H9 (cell line): ENCODE measurements around the gene LIMA1. TPM values are rescaled to one million over a fixed set of nuclear protein-coding genes. Genes with fewer than 3 reads are reported as not detected.

Experiments used
- DNase-seq: peaks from one replicate; pipeline ENCODE4 v3.0.0-alpha.2; 2017
- H2AFZ ChIP-seq: one replicate; pipeline ENCODE4 v1.6.1; 2013; ENCODE audit warnings: mild to moderate bottlenecking, low read length, control low read depth, moderate library complexity
- H2AK5ac ChIP-seq: 2 replicates; pipeline ENCODE4 v1.6.1; 2013; ENCODE audit warnings: low read length, control low read depth, mixed read lengths; ENCODE audit not compliant: insufficient read length
- H2BK120ac ChIP-seq: one replicate; pipeline ENCODE4 v1.6.1; 2013; ENCODE audit warnings: low read depth, mild to moderate bottlenecking, low read length, control low read depth, inconsistent platforms; ENCODE audit not compliant: poor library complexity, severe bottlenecking
- H2BK12ac ChIP-seq: 2 replicates; pipeline ENCODE4 v1.6.1; 2013; ENCODE audit warnings: low read length, control low read depth, mixed read lengths, low read depth; ENCODE audit not compliant: insufficient read length
- H2BK15ac ChIP-seq: 2 replicates; pipeline ENCODE4 v1.6.1; 2013; ENCODE audit warnings: low read depth, low read length, control low read depth
- H2BK20ac ChIP-seq: one replicate; pipeline ENCODE4 v1.6.1; 2013; ENCODE audit warnings: low read depth, mild to moderate bottlenecking, low read length, control low read depth, inconsistent platforms; ENCODE audit not compliant: poor library complexity, severe bottlenecking
- H2BK5ac ChIP-seq: 2 replicates; pipeline ENCODE4 v1.6.1; 2013; ENCODE audit warnings: low read length, control low read depth, mixed read lengths; ENCODE audit not compliant: insufficient read length
- H3K14ac ChIP-seq: 2 replicates; pipeline ENCODE4 v1.6.1; 2013; ENCODE audit warnings: low read length, control low read depth; ENCODE audit not compliant: insufficient read depth
- H3K18ac ChIP-seq: 2 replicates; pipeline ENCODE4 v1.6.1; 2013; ENCODE audit warnings: low read depth, mild to moderate bottlenecking, mixed read lengths, low read length, control low read depth; ENCODE audit not compliant: insufficient read length
- H3K23ac ChIP-seq: 2 replicates; pipeline ENCODE4 v1.6.1; 2013; ENCODE audit warnings: low read length, control low read depth, mixed read lengths, low read depth; ENCODE audit not compliant: insufficient read length
- H3K23me2 ChIP-seq: 2 replicates; pipeline ENCODE4 v1.6.1; 2013; ENCODE audit warnings: low read depth, mild to moderate bottlenecking, mixed read lengths, low read length, control low read depth; ENCODE audit not compliant: insufficient read length, poor library complexity, severe bottlenecking
- H3K27ac ChIP-seq: 2 replicates; pipeline ENCODE4 v1.5.1; 2013; ENCODE audit warnings: low read length, control low read depth, mixed read lengths, low read depth; ENCODE audit not compliant: insufficient read length
- H3K27me3 ChIP-seq: 2 replicates; pipeline ENCODE4 v1.6.1; 2013; ENCODE audit warnings: low read length, control low read depth, inconsistent platforms; ENCODE audit not compliant: insufficient read depth
- H3K4ac ChIP-seq: 2 replicates; pipeline ENCODE4 v1.6.1; 2013; ENCODE audit warnings: low read depth, mild to moderate bottlenecking, control low read depth, inconsistent platforms, low read length, moderate library complexity
- H3K4me1 ChIP-seq: 2 replicates; pipeline ENCODE4 v1.6.1; 2013; ENCODE audit warnings: low read length, control low read depth, inconsistent platforms; ENCODE audit not compliant: insufficient read depth
- H3K4me2 ChIP-seq: 2 replicates; pipeline ENCODE4 v1.6.1; 2013; ENCODE audit warnings: low read length, control low read depth, mixed read lengths; ENCODE audit not compliant: insufficient read length, insufficient read depth
- H3K56ac ChIP-seq: 2 replicates; pipeline ENCODE4 v1.6.1; 2013; ENCODE audit warnings: low read depth, mild to moderate bottlenecking, mixed read lengths, low read length, control low read depth; ENCODE audit not compliant: insufficient read length
- H3K79me1 ChIP-seq: 2 replicates; pipeline ENCODE4 v1.6.1; 2013; ENCODE audit warnings: low read depth, mild to moderate bottlenecking, moderate library complexity, low read length, control low read depth, inconsistent platforms; ENCODE audit not compliant: insufficient read depth, poor library complexity, severe bottlenecking
- H3K79me2 ChIP-seq: 2 replicates; pipeline ENCODE4 v1.6.1; 2013; ENCODE audit warnings: low read length, control low read depth, inconsistent platforms; ENCODE audit not compliant: insufficient read depth
- H3K9ac ChIP-seq: 2 replicates; pipeline ENCODE4 v1.6.1; 2013; ENCODE audit warnings: low read length, control low read depth, mixed read lengths; ENCODE audit not compliant: insufficient read length; ENCODE audit errors: extremely low read depth
- H3K9me3 ChIP-seq: one replicate; pipeline ENCODE4 v1.6.1; 2013; ENCODE audit warnings: low read depth, low read length, inconsistent platforms; ENCODE audit not compliant: control insufficient read depth
- H3T11ph ChIP-seq: one replicate; pipeline ENCODE4 v1.6.1; 2013; ENCODE audit warnings: mild to moderate bottlenecking, low read length, control low read depth, inconsistent platforms
- H4K20me1 ChIP-seq: one replicate; pipeline ENCODE4 v1.6.1; 2013; ENCODE audit not compliant: control insufficient read depth, insufficient read length, insufficient read depth
- H4K5ac ChIP-seq: 2 replicates; pipeline ENCODE4 v1.6.1; 2013; ENCODE audit warnings: low read depth, mild to moderate bottlenecking, mixed read lengths, low read length, control low read depth; ENCODE audit not compliant: insufficient read length
- H4K8ac ChIP-seq: replicated peaks from 2 replicates; pipeline ENCODE4 v1.6.1; 2013; ENCODE audit warnings: low read length, control low read depth, mixed read lengths, low read depth; ENCODE audit not compliant: insufficient read length
- H4K91ac ChIP-seq: 2 replicates; pipeline ENCODE4 v1.6.1; 2013; ENCODE audit warnings: low read depth, mild to moderate bottlenecking, moderate library complexity, mixed read lengths, low read length, control low read depth; ENCODE audit not compliant: insufficient read length
- H3K27ac Mint-ChIP-seq, 3 experiments: 2 replicates in 2 of 3; 3 replicates in 1 of 3; pipeline ENCODE4 v1.8.0; 2020 to 2021; ENCODE audit warnings: mixed read lengths in 3 of 3, mild to moderate bottlenecking in 1 of 3, moderate library complexity in 1 of 3
- H3K27me3 Mint-ChIP-seq: 2 replicates; pipeline ENCODE4 v1.8.0; 2021; ENCODE audit warnings: low read depth, mild to moderate bottlenecking, moderate library complexity, mixed read lengths
- H3K36me3 Mint-ChIP-seq, 3 experiments: 2 replicates in 2 of 3; 3 replicates in 1 of 3; pipeline ENCODE4 v1.8.0; 2020 to 2021; ENCODE audit warnings: low read depth in 3 of 3, mixed read lengths in 3 of 3; ENCODE audit not compliant: insufficient read depth in 1 of 3
- H3K4me1 Mint-ChIP-seq, 2 experiments: 2 replicates each; pipeline ENCODE4 v1.8.0; 2020; ENCODE audit warnings: mixed read lengths in 2 of 2
- H3K4me3 Mint-ChIP-seq, 2 experiments: 2 replicates in 1 of 2; 3 replicates in 1 of 2; pipeline ENCODE4 v1.8.0; 2020 to 2021; ENCODE audit warnings: mild to moderate bottlenecking in 2 of 2, mixed read lengths in 2 of 2, moderate library complexity in 1 of 2
- H3K9me3 Mint-ChIP-seq, 2 experiments: 2 replicates in 1 of 2; 3 replicates in 1 of 2; pipeline ENCODE4 v1.8.0; 2020; ENCODE audit warnings: mild to moderate bottlenecking in 2 of 2, mixed read lengths in 2 of 2, moderate library complexity in 1 of 2
- WGBS: extraction: QIAGEN DNeasy Blood & Tissue Kit; methylation state at CpG from one replicate; pipeline ENCODE4 v1.1.7; 2013; ENCODE audit warnings: missing lambda C conversion rate, low lambda C conversion rate, mixed read lengths; ENCODE audit not compliant: insufficient read length; ENCODE audit errors: extremely low coverage; 5-methylcytosine and 5-hydroxymethylcytosine counted together
- total RNA-seq: library from RNA; stranded (reverse); gene quantifications from 2 replicates; pipeline ENCODE4 v1.2.1, GENCODE V29; 2021
- TF ChIP-seq, protein P1 (sequence below): fragments of 200-600 bp; sonication (generic); conservative IDR thresholded peaks from 3 replicates; pipeline ENCODE4 v1.8.0; 2021; ENCODE audit warnings: antibody characterized with exemption, mild to moderate bottlenecking

Gene LIMA1
- total RNA-seq, 1 experiment from 2014 or later: 40.8 TPM

DNA sequence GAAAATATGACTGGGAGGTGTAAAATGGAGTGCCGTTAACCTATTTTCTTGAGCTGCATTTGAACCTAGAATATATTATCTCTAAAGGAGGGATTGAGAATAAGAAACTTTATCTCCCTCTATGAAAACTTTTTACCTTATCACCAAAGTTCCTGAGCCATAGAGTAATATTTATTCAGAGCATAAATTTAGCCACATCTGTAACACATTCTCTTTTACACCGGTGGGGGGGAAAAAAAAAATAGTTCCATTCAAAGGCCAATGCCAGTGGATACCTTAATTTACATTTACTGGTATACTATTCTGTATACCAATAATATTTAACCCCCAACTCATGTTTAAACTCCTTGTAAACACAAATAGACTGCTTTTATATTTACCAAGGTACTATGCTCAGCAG, 137.9 kb downstream of the LIMA1 start:
- no peaks in the 10 kb centered on the region for H3K9me3 ChIP-seq
- no peak overlapping the region for H4K5ac ChIP-seq
- H2BK5ac ChIP-seq: no peak overlapping the region
- H2AK5ac ChIP-seq: no peak overlapping the region
- H3K27me3 Mint-ChIP-seq: no peaks in the 10 kb centered on the region
- H2AFZ ChIP-seq: no peak overlapping the region
- no peak overlapping the region for H2BK120ac ChIP-seq
- no peak overlapping the region for H4K91ac ChIP-seq
- H3K23ac ChIP-seq: no peak overlapping the region
- WGBS: no CpG with 5 or more reads among the region's 2 CpGs
- H4K8ac ChIP-seq: no peak overlapping the region
- no peaks in the 10 kb centered on the region; the same call in 1 of the 2 replicates for H3K79me2 ChIP-seq
- H3K56ac ChIP-seq: no peak overlapping the region
- peaks cover 3% of the 10 kb centered on the region for H3K79me1 ChIP-seq
- H3K27ac Mint-ChIP-seq: no peak overlapping the region
- H3K27me3 ChIP-seq: no peaks in the 10 kb centered on the region
- H3K9me3 Mint-ChIP-seq: no peaks in the 10 kb centered on the region
- H3K4me1 Mint-ChIP-seq: peaks cover 4 to 6% of the 10 kb centered on the region in 2 experiments; a peak in 3 of 4 replicates
- no peak overlapping the region for H2BK20ac ChIP-seq
- DNase-seq: no peak
- TF ChIP-seq, protein P1, sequence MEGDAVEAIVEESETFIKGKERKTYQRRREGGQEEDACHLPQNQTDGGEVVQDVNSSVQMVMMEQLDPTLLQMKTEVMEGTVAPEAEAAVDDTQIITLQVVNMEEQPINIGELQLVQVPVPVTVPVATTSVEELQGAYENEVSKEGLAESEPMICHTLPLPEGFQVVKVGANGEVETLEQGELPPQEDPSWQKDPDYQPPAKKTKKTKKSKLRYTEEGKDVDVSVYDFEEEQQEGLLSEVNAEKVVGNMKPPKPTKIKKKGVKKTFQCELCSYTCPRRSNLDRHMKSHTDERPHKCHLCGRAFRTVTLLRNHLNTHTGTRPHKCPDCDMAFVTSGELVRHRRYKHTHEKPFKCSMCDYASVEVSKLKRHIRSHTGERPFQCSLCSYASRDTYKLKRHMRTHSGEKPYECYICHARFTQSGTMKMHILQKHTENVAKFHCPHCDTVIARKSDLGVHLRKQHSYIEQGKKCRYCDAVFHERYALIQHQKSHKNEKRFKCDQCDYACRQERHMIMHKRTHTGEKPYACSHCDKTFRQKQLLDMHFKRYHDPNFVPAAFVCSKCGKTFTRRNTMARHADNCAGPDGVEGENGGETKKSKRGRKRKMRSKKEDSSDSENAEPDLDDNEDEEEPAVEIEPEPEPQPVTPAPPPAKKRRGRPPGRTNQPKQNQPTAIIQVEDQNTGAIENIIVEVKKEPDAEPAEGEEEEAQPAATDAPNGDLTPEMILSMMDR: no peak
- H3K23me2 ChIP-seq: no peaks in the 10 kb centered on the region
- no peak overlapping the region for H3K4me2 ChIP-seq
- no peak overlapping the region for H3K4me3 Mint-ChIP-seq
- no peak overlapping the region for H2BK15ac ChIP-seq
- H4K20me1 ChIP-seq: no peaks in the 10 kb centered on the region
- no peak overlapping the region for H3K4ac ChIP-seq
- H3K9ac ChIP-seq: no peak overlapping the region
- H3K14ac ChIP-seq: no peak overlapping the region
- no peak overlapping the region for H2BK12ac ChIP-seq
- H3K18ac ChIP-seq: no peak overlapping the region
- no peaks in the 10 kb centered on the region for H3K4me1 ChIP-seq
- no peak overlapping the region for H3K27ac ChIP-seq
- peaks cover 8 to 23% (median 17%) of the 10 kb centered on the region in 3 experiments for H3K36me3 Mint-ChIP-seq
- H3T11ph ChIP-seq: no peak overlapping the region
